HG03565 (cell line): Measurements from ENCODE around the gene NSD2.
"Not testable (repeated sequence)": the region's sequence is repeated elsewhere in the genome, so short reads cannot be mapped to it uniquely, and the experiment has no call there.

ENCODE experiments used
- ATAC-seq: cut with Tn5 transposase; IDR thresholded peaks from one replicate; pipeline ENCODE4 v1.9.1; 2021; ENCODE audit warnings: mild to moderate bottlenecking, moderate library complexity; ENCODE audit not compliant: unreplicated experiment

NSD2 gene

DNA sequence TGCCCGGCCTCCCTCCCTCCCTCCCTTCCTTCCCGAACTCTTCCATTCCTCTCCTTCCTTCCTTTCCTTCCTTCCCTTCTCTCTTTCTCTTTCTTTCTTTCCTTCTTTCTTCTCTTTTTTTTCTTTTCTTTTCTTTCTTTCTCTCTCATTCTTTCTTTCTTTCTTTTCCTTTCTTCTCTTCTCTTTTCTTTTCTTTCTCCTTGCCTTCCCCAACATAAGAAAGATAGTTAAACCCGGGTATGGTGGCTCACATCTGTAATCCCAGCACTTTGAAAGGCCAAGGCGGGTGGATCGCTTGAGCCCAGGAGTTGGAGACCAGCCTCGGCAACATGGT lies 25.4 kb downstream of the NSD2 start:
- ATAC-seq, result no peak

GRCh38 chr4:1898007-1898406 lies 26.8 kb downstream of the NSD2 start:
- no peak for ATAC-seq

DNA sequence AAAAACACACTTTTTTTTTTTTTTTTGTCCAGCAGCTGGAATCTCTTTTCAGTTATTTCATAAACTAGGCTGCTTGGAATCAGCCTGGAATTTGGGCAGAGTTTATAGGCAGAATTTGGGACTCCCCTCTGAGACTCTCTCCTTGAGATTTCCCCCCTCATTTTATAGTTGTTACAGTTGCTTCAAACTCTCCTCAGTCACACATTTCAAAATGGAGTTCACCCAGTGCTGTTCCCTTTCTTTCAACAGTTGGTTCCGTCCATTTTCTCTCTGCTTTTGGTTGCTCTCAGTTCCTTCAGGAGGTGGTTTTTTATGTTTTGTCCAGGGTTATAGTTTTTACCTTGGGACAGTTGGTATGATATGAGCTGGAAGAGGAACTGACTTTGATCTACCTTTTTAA lies 27.5 kb downstream of the NSD2 start:
- ATAC-seq, result no peak

DNA sequence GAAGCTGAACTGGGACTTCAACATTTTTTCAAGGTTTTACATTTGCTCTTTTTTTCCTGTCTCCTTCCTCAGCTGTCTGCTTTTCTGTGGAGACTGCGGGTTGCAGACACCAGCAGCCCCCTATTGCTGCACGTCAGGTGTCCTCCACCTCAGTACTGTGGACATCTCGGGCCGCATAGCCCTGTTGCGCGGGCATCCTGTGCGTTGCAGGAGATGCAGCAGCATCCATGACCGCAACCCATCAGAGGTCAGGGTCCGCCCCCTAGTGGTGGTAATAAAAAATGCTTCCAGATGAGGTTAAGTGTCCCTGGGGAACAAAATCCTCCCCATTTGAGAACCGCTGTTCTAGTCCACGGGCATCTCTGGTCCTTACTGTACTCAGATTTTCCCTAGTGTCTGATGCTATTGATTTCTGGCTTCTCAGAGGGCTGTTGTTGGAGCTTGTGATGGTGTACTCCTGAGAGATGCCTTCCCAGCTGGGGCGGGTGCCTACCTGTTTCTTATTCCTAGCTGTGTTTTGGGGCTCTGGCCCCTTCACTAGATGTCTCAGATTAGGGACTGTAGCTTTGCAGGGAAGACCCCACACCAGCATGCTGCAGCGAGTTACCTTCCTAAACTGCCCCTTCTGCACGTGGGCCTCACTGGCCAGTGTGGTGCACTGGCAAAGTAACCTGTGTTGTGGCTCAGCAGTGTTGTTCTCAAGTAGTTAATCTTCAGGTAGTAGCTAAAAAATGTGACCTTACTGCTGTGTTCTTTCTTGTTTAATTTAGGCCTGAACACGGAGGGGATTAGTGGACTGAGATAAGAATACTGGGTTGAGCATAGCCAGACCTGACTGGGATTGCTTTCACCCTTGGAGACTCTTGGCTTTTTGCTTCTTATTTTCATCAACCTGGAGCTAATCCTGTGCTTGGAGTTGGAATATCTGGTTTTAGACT lies 28.2 kb downstream of the NSD2 start:
- ATAC-seq, result peak; percentile 48

DNA sequence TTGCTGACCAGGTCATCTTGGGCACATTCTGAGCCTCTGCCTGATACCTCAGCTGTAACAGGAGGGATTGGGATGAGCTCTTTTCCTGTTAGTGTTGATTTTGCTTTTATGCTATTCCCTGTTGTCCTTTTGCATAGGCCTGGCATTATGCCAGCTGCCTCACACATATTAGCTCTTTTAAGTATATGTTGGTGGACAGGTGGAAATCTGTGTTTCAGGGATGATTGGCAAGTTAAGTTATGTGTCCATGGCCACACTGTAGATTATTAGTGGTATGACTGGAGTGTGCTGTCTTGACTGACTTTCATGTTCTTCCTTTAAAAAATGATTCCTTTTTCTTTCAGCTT lies 28.9 kb downstream of the NSD2 start:
- no peak for ATAC-seq

DNA sequence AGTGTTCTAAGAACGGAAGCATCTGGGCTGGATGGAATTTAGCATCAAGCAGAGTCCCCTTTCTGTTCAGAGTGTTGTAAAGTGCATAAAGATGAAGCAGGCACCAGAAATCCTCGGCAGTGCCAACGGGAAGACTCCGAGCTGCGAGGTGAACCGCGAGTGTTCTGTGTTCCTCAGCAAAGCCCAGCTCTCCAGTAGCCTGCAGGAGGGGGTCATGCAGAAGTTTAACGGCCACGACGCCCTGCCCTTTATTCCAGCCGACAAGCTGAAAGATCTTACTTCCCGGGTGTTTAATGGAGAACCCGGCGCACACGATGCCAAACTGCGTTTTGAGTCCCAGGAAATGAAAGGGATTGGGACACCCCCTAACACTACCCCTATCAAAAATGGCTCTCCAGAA lies 29.4 kb downstream of the NSD2 start:
- no peak for ATAC-seq

GRCh38 chr4:1901127-1901526 lies 29.9 kb downstream of the NSD2 start:
- no peak for ATAC-seq

DNA sequence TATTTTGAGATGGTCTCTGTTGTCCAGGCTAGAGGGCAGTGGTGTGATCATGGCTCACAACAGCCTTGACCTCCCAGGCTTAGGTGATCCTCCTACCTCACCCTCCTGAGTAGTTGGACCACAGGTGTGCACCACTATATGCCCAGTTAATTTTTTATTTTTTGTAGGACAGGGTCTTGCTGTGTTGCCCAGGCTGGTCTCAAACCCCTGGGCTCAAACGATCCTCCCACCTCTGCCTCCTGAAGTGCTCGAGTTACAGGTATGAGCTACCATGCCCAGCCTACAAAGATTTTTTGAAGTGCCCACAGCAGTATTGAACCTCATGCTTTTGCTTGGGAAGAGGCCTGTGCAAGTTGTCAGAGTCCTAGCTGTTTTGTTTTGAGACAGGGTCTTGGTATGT lies 31.1 kb downstream of the NSD2 start:
- ATAC-seq, result no peak

DNA sequence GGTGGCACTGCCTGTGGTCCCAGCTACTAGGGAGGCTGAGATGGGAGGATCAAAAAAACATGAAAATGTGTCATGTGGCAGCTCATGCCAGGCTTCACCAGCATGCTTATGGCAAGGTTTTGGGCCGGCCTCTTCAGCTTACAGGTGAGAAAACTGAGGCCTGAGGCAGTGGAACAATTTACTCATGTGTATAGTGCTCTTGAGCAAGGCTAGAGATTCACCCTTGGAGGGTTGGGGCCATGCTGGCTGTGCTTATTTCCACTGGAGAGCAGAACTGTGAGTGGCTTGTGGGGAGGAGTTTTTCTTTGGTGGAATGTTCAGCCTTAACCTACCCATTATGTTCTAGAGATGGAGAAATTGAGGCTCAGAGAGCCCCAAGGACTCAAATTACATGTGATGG lies 31.8 kb downstream of the NSD2 start:
- no peak for ATAC-seq

DNA sequence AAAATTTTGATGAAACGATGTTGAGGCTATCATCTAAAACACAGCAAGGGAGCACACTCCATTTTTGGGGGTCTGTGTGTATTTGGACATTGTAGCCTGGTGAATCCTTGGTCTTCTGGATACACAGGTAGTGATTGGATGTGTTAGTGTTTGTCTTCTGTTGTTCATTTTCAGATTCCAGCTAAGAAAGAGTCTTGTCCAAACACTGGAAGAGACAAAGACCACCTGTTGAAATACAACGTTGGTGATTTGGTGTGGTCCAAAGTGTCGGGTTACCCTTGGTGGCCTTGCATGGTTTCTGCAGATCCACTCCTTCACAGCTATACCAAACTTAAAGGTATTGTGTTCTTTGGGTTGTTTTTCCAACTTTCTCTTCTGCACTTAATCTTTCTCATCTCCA lies 32.8 kb downstream of the NSD2 start:
- no peak for ATAC-seq

DNA sequence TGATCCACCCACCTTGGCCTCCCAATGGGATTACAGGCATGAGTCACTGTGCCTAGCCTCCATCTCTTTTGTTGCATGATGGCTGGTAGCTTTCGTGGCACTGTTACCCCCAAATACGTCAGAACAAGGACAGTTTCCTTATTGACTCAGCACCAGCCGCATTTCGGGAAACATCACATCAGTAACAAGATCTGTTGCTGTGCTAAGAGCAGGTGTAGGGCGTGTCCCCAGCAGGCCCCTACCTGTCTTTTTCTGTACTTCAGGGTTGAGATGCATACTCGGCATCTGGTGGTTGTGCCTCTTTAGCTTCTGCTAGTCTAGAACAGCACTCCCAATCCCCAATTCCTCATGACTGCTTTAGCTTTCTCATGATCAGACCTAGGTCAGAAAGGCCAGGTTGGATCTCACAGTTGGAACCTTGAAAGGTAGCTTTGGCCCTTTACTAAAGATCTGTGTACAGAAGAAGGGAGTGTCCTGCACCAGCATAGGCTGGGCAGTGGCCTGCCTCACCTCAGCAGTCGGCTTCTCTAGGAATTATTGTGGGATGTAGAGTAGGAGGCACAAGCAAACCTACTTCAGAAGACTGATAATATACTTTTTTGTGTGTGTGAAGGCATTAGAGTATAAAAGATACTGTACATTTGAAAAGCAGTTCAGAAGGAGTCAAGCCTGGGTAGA lies 36.8 kb downstream of the NSD2 start:
- ATAC-seq, result no peak

- not testable (repeated sequence) for ATAC-seq
Measured at GRCh38 chr4:1909696-1910095, 38.5 kb downstream of the NSD2 start.

GRCh38 chr4:1910643-1911042 lies 39.5 kb downstream of the NSD2 start:
- no peak for ATAC-seq

DNA sequence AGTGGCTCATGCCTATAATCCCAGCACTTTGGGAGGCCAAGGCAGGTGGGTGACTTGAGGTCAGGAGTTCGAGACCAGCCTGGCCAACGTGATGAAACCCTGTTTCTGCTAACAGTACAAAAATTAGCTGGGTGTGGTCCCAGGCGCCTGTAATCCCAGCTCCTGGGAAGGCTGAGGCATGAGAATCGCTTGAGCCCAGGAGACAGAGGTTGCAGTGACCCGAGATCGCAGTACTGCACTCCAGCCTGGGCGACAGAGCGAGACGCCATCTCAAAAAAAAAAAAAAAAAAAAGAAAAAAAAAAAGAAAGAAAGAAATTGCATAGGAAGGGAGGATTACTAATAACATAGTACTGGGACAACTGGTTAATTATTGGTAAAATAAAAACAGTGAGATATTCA lies 40.1 kb downstream of the NSD2 start:
- ATAC-seq, result not testable (repeated sequence)

DNA sequence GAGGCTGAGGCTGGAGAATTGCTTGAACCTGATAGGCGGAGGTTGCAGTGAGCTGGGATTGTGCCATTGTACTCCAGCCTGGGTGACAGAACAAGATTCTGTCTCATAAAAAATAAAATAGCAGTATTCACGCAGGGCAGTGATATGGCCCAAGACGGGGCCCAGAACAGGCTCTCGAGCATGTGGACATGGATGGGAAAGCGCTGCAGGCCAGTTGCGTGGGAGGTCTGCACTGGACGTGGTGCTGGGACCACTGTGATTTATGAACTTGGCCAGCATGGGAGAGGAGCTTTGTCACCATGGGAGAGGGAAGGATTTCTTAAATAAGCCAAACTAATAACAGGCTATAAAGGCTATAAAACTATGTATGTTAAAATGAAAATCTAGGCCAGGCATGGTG lies 51.6 kb downstream of the NSD2 start:
- no peak for ATAC-seq

DNA sequence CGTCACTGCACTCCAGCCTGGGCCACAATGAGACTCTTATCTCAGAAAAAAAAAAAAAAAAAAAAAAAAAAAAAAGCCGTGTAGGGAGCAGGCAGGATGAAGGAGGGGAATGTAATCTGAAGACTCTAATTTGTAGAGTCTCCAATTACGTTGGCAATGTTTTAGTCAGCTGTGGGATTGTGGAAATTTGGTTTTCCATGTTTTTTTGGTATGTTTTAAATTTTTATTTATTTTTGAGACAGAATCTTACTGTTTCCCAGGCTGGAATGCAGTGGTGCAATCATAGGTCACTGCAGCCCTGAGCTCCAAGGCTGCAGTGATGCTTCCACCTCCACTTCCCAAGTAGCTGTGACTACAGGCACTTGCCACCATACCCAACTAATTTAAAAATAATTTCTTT lies 56.5 kb downstream of the NSD2 start:
- ATAC-seq, result no peak

- ATAC-seq, result no peak
Measured at GRCh38 chr4:1928356-1929239, 57.4 kb downstream of the NSD2 start.

DNA sequence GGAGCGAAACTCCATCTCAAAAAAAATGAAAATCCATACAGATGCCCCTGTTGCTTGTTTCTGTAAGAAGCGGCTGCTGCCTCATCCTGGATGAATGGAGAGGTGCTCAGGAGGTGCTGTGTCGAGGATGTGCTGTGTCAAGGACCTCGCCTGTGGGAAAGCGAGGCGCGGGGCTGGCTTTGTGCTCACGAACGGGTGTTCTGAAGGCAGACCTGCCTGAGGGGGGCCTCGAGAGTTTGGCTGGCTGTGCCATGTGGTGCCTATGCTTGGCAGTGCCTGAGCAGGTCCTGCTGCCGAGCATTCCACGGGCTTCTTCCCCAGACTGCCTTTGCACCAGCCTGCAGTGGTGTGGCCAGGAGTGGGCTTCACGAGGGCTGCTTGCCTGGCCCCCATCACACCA lies 61.5 kb downstream of the NSD2 start:
- ATAC-seq, result no peak

GRCh38 chr4:1933700-1934099 lies 62.5 kb downstream of the NSD2 start:
- ATAC-seq, result no peak

- no peak for ATAC-seq
Measured at GRCh38 chr4:1937550-1937949, 66.4 kb downstream of the NSD2 start.

DNA sequence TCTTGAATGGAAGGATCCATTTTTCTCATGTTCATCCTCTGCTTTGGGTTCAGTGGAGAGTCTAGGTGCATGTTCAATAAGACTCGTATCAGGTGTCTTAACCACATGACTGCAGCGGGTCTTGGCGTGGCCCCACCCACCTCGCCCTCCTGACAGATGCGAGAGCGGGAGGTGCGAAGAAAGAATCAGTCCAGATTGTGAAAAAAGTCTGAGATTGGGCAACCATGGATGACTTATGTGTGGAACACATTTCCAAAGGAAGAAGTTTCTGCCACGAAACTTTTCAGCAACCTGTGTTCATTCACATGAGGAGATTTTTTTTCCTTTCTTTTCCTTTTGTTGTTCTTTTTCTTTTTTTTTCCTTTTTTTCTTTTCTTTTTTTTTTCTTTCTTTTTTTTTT lies 66.8 kb downstream of the NSD2 start:
- no peak for ATAC-seq
